H9 (cell line): Measurements from ENCODE around the gene GLYR1. TPM values are rescaled to one million over a fixed set of nuclear protein-coding genes. Genes with fewer than 3 reads are reported as not detected.

Experiments
- DNase-seq: peaks from one replicate; pipeline ENCODE4 v3.0.0-alpha.2; 2017
- H2AFZ ChIP-seq: one replicate; pipeline ENCODE4 v1.6.1; 2013; ENCODE audit warnings: mild to moderate bottlenecking, low read length, control low read depth, moderate library complexity
- H2AK5ac ChIP-seq: 2 replicates; pipeline ENCODE4 v1.6.1; 2013; ENCODE audit warnings: low read length, control low read depth, mixed read lengths; ENCODE audit not compliant: insufficient read length
- H2BK120ac ChIP-seq: one replicate; pipeline ENCODE4 v1.6.1; 2013; ENCODE audit warnings: low read depth, mild to moderate bottlenecking, low read length, control low read depth, inconsistent platforms; ENCODE audit not compliant: poor library complexity, severe bottlenecking
- H2BK12ac ChIP-seq: 2 replicates; pipeline ENCODE4 v1.6.1; 2013; ENCODE audit warnings: low read length, control low read depth, mixed read lengths, low read depth; ENCODE audit not compliant: insufficient read length
- H2BK15ac ChIP-seq: 2 replicates; pipeline ENCODE4 v1.6.1; 2013; ENCODE audit warnings: low read depth, low read length, control low read depth
- H2BK20ac ChIP-seq: one replicate; pipeline ENCODE4 v1.6.1; 2013; ENCODE audit warnings: low read depth, mild to moderate bottlenecking, low read length, control low read depth, inconsistent platforms; ENCODE audit not compliant: poor library complexity, severe bottlenecking
- H2BK5ac ChIP-seq: 2 replicates; pipeline ENCODE4 v1.6.1; 2013; ENCODE audit warnings: low read length, control low read depth, mixed read lengths; ENCODE audit not compliant: insufficient read length
- H3K14ac ChIP-seq: 2 replicates; pipeline ENCODE4 v1.6.1; 2013; ENCODE audit warnings: low read length, control low read depth; ENCODE audit not compliant: insufficient read depth
- H3K18ac ChIP-seq: 2 replicates; pipeline ENCODE4 v1.6.1; 2013; ENCODE audit warnings: low read depth, mild to moderate bottlenecking, mixed read lengths, low read length, control low read depth; ENCODE audit not compliant: insufficient read length
- H3K23ac ChIP-seq: 2 replicates; pipeline ENCODE4 v1.6.1; 2013; ENCODE audit warnings: low read length, control low read depth, mixed read lengths, low read depth; ENCODE audit not compliant: insufficient read length
- H3K23me2 ChIP-seq: 2 replicates; pipeline ENCODE4 v1.6.1; 2013; ENCODE audit warnings: low read depth, mild to moderate bottlenecking, mixed read lengths, low read length, control low read depth; ENCODE audit not compliant: insufficient read length, poor library complexity, severe bottlenecking
- H3K27ac ChIP-seq: 2 replicates; pipeline ENCODE4 v1.5.1; 2013; ENCODE audit warnings: low read length, control low read depth, mixed read lengths, low read depth; ENCODE audit not compliant: insufficient read length
- H3K27me3 ChIP-seq: 2 replicates; pipeline ENCODE4 v1.6.1; 2013; ENCODE audit warnings: low read length, control low read depth, inconsistent platforms; ENCODE audit not compliant: insufficient read depth
- H3K4ac ChIP-seq: 2 replicates; pipeline ENCODE4 v1.6.1; 2013; ENCODE audit warnings: low read depth, mild to moderate bottlenecking, control low read depth, inconsistent platforms, low read length, moderate library complexity
- H3K4me1 ChIP-seq: 2 replicates; pipeline ENCODE4 v1.6.1; 2013; ENCODE audit warnings: low read length, control low read depth, inconsistent platforms; ENCODE audit not compliant: insufficient read depth
- H3K4me2 ChIP-seq: 2 replicates; pipeline ENCODE4 v1.6.1; 2013; ENCODE audit warnings: low read length, control low read depth, mixed read lengths; ENCODE audit not compliant: insufficient read length, insufficient read depth
- H3K56ac ChIP-seq: 2 replicates; pipeline ENCODE4 v1.6.1; 2013; ENCODE audit warnings: low read depth, mild to moderate bottlenecking, mixed read lengths, low read length, control low read depth; ENCODE audit not compliant: insufficient read length
- H3K79me1 ChIP-seq: 2 replicates; pipeline ENCODE4 v1.6.1; 2013; ENCODE audit warnings: low read depth, mild to moderate bottlenecking, moderate library complexity, low read length, control low read depth, inconsistent platforms; ENCODE audit not compliant: insufficient read depth, poor library complexity, severe bottlenecking
- H3K79me2 ChIP-seq: 2 replicates; pipeline ENCODE4 v1.6.1; 2013; ENCODE audit warnings: low read length, control low read depth, inconsistent platforms; ENCODE audit not compliant: insufficient read depth
- H3K9ac ChIP-seq: 2 replicates; pipeline ENCODE4 v1.6.1; 2013; ENCODE audit warnings: low read length, control low read depth, mixed read lengths; ENCODE audit not compliant: insufficient read length; ENCODE audit errors: extremely low read depth
- H3K9me3 ChIP-seq: one replicate; pipeline ENCODE4 v1.6.1; 2013; ENCODE audit warnings: low read depth, low read length, inconsistent platforms; ENCODE audit not compliant: control insufficient read depth
- H3T11ph ChIP-seq: one replicate; pipeline ENCODE4 v1.6.1; 2013; ENCODE audit warnings: mild to moderate bottlenecking, low read length, control low read depth, inconsistent platforms
- H4K20me1 ChIP-seq: one replicate; pipeline ENCODE4 v1.6.1; 2013; ENCODE audit not compliant: control insufficient read depth, insufficient read length, insufficient read depth
- H4K5ac ChIP-seq: 2 replicates; pipeline ENCODE4 v1.6.1; 2013; ENCODE audit warnings: low read depth, mild to moderate bottlenecking, mixed read lengths, low read length, control low read depth; ENCODE audit not compliant: insufficient read length
- H4K8ac ChIP-seq: replicated peaks from 2 replicates; pipeline ENCODE4 v1.6.1; 2013; ENCODE audit warnings: low read length, control low read depth, mixed read lengths, low read depth; ENCODE audit not compliant: insufficient read length
- H4K91ac ChIP-seq: 2 replicates; pipeline ENCODE4 v1.6.1; 2013; ENCODE audit warnings: low read depth, mild to moderate bottlenecking, moderate library complexity, mixed read lengths, low read length, control low read depth; ENCODE audit not compliant: insufficient read length
- H3K27ac Mint-ChIP-seq, 3 experiments: 2 replicates in 2 of 3; 3 replicates in 1 of 3; pipeline ENCODE4 v1.8.0; 2020 to 2021; ENCODE audit warnings: mixed read lengths in 3 of 3, mild to moderate bottlenecking in 1 of 3, moderate library complexity in 1 of 3
- H3K27me3 Mint-ChIP-seq: 2 replicates; pipeline ENCODE4 v1.8.0; 2021; ENCODE audit warnings: low read depth, mild to moderate bottlenecking, moderate library complexity, mixed read lengths
- H3K36me3 Mint-ChIP-seq, 3 experiments: 2 replicates in 2 of 3; 3 replicates in 1 of 3; pipeline ENCODE4 v1.8.0; 2020 to 2021; ENCODE audit warnings: low read depth in 3 of 3, mixed read lengths in 3 of 3; ENCODE audit not compliant: insufficient read depth in 1 of 3
- H3K4me1 Mint-ChIP-seq, 2 experiments: 2 replicates each; pipeline ENCODE4 v1.8.0; 2020; ENCODE audit warnings: mixed read lengths in 2 of 2
- H3K4me3 Mint-ChIP-seq, 2 experiments: 2 replicates in 1 of 2; 3 replicates in 1 of 2; pipeline ENCODE4 v1.8.0; 2020 to 2021; ENCODE audit warnings: mild to moderate bottlenecking in 2 of 2, mixed read lengths in 2 of 2, moderate library complexity in 1 of 2
- H3K9me3 Mint-ChIP-seq, 2 experiments: 2 replicates in 1 of 2; 3 replicates in 1 of 2; pipeline ENCODE4 v1.8.0; 2020; ENCODE audit warnings: mild to moderate bottlenecking in 2 of 2, mixed read lengths in 2 of 2, moderate library complexity in 1 of 2
- CTCF ChIP-seq: fragments of 200-600 bp; sonication (generic); conservative IDR thresholded peaks from 3 replicates; pipeline ENCODE4 v1.8.0; 2021; ENCODE audit warnings: antibody characterized with exemption, mild to moderate bottlenecking
- WGBS: extraction: QIAGEN DNeasy Blood & Tissue Kit; methylation state at CpG from one replicate; pipeline ENCODE4 v1.1.7; 2013; ENCODE audit warnings: missing lambda C conversion rate, low lambda C conversion rate, mixed read lengths; ENCODE audit not compliant: insufficient read length; ENCODE audit errors: extremely low coverage; 5-methylcytosine and 5-hydroxymethylcytosine counted together
- total RNA-seq: library from RNA; stranded (reverse); gene quantifications from 2 replicates; pipeline ENCODE4 v1.2.1, GENCODE V29; 2021

The GLYR1 gene
- total RNA-seq, 1 experiment from 2014 or later, result 114 TPM

GRCh38 chr16:4840984-4841383 lies 6.1 kb downstream of the GLYR1 start:
- WGBS, result no CpG with 5 or more reads among the region's 5 CpGs
- Histone ChIP-seq H2BK120ac (no peak overlapping the region), H2BK5ac (no peak overlapping the region), H3K14ac (no peak overlapping the region), H4K91ac (no peak overlapping the region), H2BK12ac (no peak overlapping the region), H3T11ph (no peak overlapping the region), H4K5ac (no peak overlapping the region), H2BK20ac (no peak overlapping the region), H4K20me1 (no peaks in the 10 kb centered on the region), H3K4me1 (peaks cover 1% of the 10 kb centered on the region), H3K79me1 (no peaks in the 10 kb centered on the region), H3K9ac (no peak overlapping the region), H2BK15ac (no peak overlapping the region), H4K8ac (no peak overlapping the region), H3K56ac (no peak overlapping the region), H3K27me3 (no peaks in the 10 kb centered on the region), H3K9me3 (no peaks in the 10 kb centered on the region), H3K4me2 (no peak overlapping the region), H3K79me2 (peaks cover 4% of the 10 kb centered on the region), H3K23ac (no peak overlapping the region), H3K18ac (no peak overlapping the region), H3K27ac (no peak overlapping the region), H3K23me2 (no peaks in the 10 kb centered on the region), H2AK5ac (no peak overlapping the region), H3K4ac (no peak overlapping the region), H2AFZ (no peak overlapping the region)
- no peaks in the 10 kb centered on the region for H3K9me3 Mint-ChIP-seq
- peaks cover 43 to 88% (median 81%) of the 10 kb centered on the region in 3 experiments for H3K36me3 Mint-ChIP-seq
- H3K27me3 Mint-ChIP-seq, result no peaks in the 10 kb centered on the region
- TF ChIP-seq CTCF, result no peak
- no peak for DNase-seq
- no peak overlapping the region for H3K27ac Mint-ChIP-seq
- H3K4me3 Mint-ChIP-seq, result no peak overlapping the region
- peaks cover 6 to 7% of the 10 kb centered on the region in 2 experiments for H3K4me1 Mint-ChIP-seq
